Measurements from ENCODE around the gene ATRNL1. TPM values are rescaled to one million over a fixed set of nuclear protein-coding genes. Genes with fewer than 3 reads are reported as not detected.
A peak's percentile ranks its signal among the peaks of the same experiment; 100 is the strongest.

Gene ATRNL1
- total and polyA plus RNA-seq, 2 experiments from 2014 or later: 4.8 to 29.7 TPM

- Histone ChIP-seq H3K27me3 (ENCODE audit: insufficient read depth) (no peaks in the 10 kb centered on the region), H2AFZ (no peak overlapping the region), H3K4me1 (ENCODE audit: insufficient read depth) (no peaks in the 10 kb centered on the region), H3K36me3 (ENCODE audit: insufficient read depth) (no peaks in the 10 kb centered on the region), H3F3A (replicated peaks; ENCODE audit: low read depth) (no peaks in the 10 kb centered on the region), H4K20me1 (replicated peaks; ENCODE audit: insufficient read depth) (no peaks in the 10 kb centered on the region), H3K27ac (ENCODE audit: low read depth) (no peak overlapping the region), H3K4me3 (no peak overlapping the region), H3K4me2 (no peak overlapping the region), H3K9me2 (ENCODE audit: insufficient read depth) (0 out of 2 replicates have a peak, but pooled peaks cover 3% of the 10 kb centered on the region), H3K79me2 (replicated peaks; ENCODE audit: insufficient read depth) (no peaks in the 10 kb centered on the region; the same call in 1 of the 2 replicates)
- no peak for TF ChIP-seq REST (IDR thresholded peaks at IDR 0.05; ENCODE audit: unreplicated experiment)
- no peak for TF ChIP-seq ZNF462 (CRISPR knock-in tag; IDR thresholded peaks at IDR 0.05)
- no peak for TF ChIP-seq ZNF331 (CRISPR knock-in tag; IDR thresholded peaks at IDR 0.05; ENCODE audit: low read depth)
- no peak for TF ChIP-seq CREB1 (CRISPR knock-in tag; IDR thresholded peaks at IDR 0.05; ENCODE audit: low read depth)
- peaks cover 2% of the 10 kb centered on the region for H3K27me3 Mint-ChIP-seq (ENCODE audit: insufficient read depth, low read depth, poor library complexity)
- peaks cover 3% of the 10 kb centered on the region for H3K9me3 Mint-ChIP-seq
- no peak overlapping the region for H3K27ac Mint-ChIP-seq
- no peak overlapping the region for H3K4me3 Mint-ChIP-seq
- peaks cover 3% of the 10 kb centered on the region; the same call in 1 of the 3 replicates for H3K36me3 Mint-ChIP-seq (ENCODE audit: low read depth)
- DNase-seq (ENCODE audit: low spot score): peak; percentile 8
- no peak for ATAC-seq
- peaks cover 2% of the 10 kb centered on the region; the same call in 1 of the 3 replicates for H3K4me1 Mint-ChIP-seq
These were observed 25.2 kb downstream of the ATRNL1 start for GRCh38 chr10:115118346-115118745.

All from GM23338 (cell line).